Measurements from ENCODE around the gene TEX22. TPM values are rescaled to one million over a fixed set of nuclear protein-coding genes. Genes with fewer than 3 reads are reported as not detected.

Gene TEX22
- total and polyA plus RNA-seq, 2 donors: 0.85 to 1.2 TPM

GRCh38 chr14:105427936-105428485, 29.7 kb downstream of the TEX22 start:
- Histone ChIP-seq H3K27ac (ENCODE audit: low read depth in 1 of 2, low read length in 1 of 2) (peak overlapping the region in 1 of 2 donors; percentile 72), H3K27me3 (ENCODE audit: control insufficient read depth in 2 of 2, insufficient read depth in 1 of 2, low read length in 1 of 2) (no peaks in the 10 kb centered on the region), H3K36me3 (ENCODE audit: control insufficient read depth in 2 of 2, insufficient read depth in 2 of 2, low read length in 1 of 2) (peaks cover 31 to 37% of the 10 kb centered on the region in 2 donors), H3K4me1 (ENCODE audit: control insufficient read depth in 2 of 2, insufficient read depth in 2 of 2, low read length in 2 of 2) (peaks cover 6 to 21% of the 10 kb centered on the region in 2 donors), H3K9me3 (ENCODE audit: control insufficient read depth in 2 of 2, insufficient read depth in 1 of 2, low read length in 1 of 2) (peaks cover 5 to 16% of the 10 kb centered on the region in 2 donors), H3K4me3 (ENCODE audit: low read length in 2 of 2) (no peak overlapping the region)
- 74% methylated on average over 9 of the region's 9 CpGs for WGBS
- DNase-seq (ENCODE audit: low read depth in 6 of 9, low spot score in 9 of 9): peak in 4 of 9 donors; percentile 43 to 60 (median 50)

GRCh38 chr14:105430042-105430441, 31.7 kb downstream of the TEX22 start:
- 98% methylated on average over 6 of the region's 6 CpGs for WGBS
- no peak for DNase-seq (ENCODE audit: low read depth in 6 of 9, low spot score in 9 of 9)
- Histone ChIP-seq H3K36me3 (ENCODE audit: control insufficient read depth in 2 of 2, insufficient read depth in 2 of 2, low read length in 1 of 2) (peaks cover 29 to 33% of the 10 kb centered on the region in 2 donors), H3K27ac (ENCODE audit: low read depth in 1 of 2, low read length in 1 of 2) (no peak overlapping the region), H3K4me1 (ENCODE audit: control insufficient read depth in 2 of 2, insufficient read depth in 2 of 2, low read length in 2 of 2) (peaks cover 6 to 21% of the 10 kb centered on the region in 2 donors), H3K27me3 (ENCODE audit: control insufficient read depth in 2 of 2, insufficient read depth in 1 of 2, low read length in 1 of 2) (no peaks in the 10 kb centered on the region), H3K9me3 (ENCODE audit: control insufficient read depth in 2 of 2, insufficient read depth in 1 of 2, low read length in 1 of 2) (peaks cover 5 to 17% of the 10 kb centered on the region in 2 donors), H3K4me3 (ENCODE audit: low read length in 2 of 2) (no peak overlapping the region)

- no peak overlapping the region for H3K4me3 ChIP-seq (ENCODE audit: low read length in 2 of 2)
- H3K27ac ChIP-seq (ENCODE audit: low read depth in 1 of 2, low read length in 1 of 2): no peak overlapping the region
- no peak for DNase-seq (ENCODE audit: low read depth in 6 of 9, low spot score in 9 of 9)
- peaks cover 25 to 28% of the 10 kb centered on the region in 2 donors for H3K36me3 ChIP-seq (ENCODE audit: control insufficient read depth in 2 of 2, insufficient read depth in 2 of 2, low read length in 1 of 2)
- H3K4me1 ChIP-seq (ENCODE audit: control insufficient read depth in 2 of 2, insufficient read depth in 2 of 2, low read length in 2 of 2): peaks cover 6 to 21% of the 10 kb centered on the region in 2 donors
- no peaks in the 10 kb centered on the region for H3K27me3 ChIP-seq (ENCODE audit: control insufficient read depth in 2 of 2, insufficient read depth in 1 of 2, low read length in 1 of 2)
- 84% methylated on average over 9 of the region's 9 CpGs for WGBS
- peaks cover 5 to 21% of the 10 kb centered on the region in 2 donors for H3K9me3 ChIP-seq (ENCODE audit: control insufficient read depth in 2 of 2, insufficient read depth in 1 of 2, low read length in 1 of 2)
Measured at GRCh38 chr14:105430565-105430964, 32.2 kb downstream of the TEX22 start.

GRCh38 chr14:105431256-105431655, 32.9 kb downstream of the TEX22 start:
- 97% methylated on average over 1 of the region's 1 CpG for WGBS
- H3K9me3 ChIP-seq (ENCODE audit: control insufficient read depth in 2 of 2, insufficient read depth in 1 of 2, low read length in 1 of 2): peaks cover 5 to 21% of the 10 kb centered on the region in 2 donors
- H3K27ac ChIP-seq (ENCODE audit: low read depth in 1 of 2, low read length in 1 of 2): no peak overlapping the region
- H3K4me1 ChIP-seq (ENCODE audit: control insufficient read depth in 2 of 2, insufficient read depth in 2 of 2, low read length in 2 of 2): peaks cover 6 to 21% of the 10 kb centered on the region in 2 donors
- no peak for DNase-seq (ENCODE audit: low read depth in 6 of 9, low spot score in 9 of 9)
- H3K36me3 ChIP-seq (ENCODE audit: control insufficient read depth in 2 of 2, insufficient read depth in 2 of 2, low read length in 1 of 2): peaks cover 21 to 24% of the 10 kb centered on the region in 2 donors
- H3K27me3 ChIP-seq (ENCODE audit: control insufficient read depth in 2 of 2, insufficient read depth in 1 of 2, low read length in 1 of 2): no peaks in the 10 kb centered on the region
- no peak overlapping the region for H3K4me3 ChIP-seq (ENCODE audit: low read length in 2 of 2)

- no peak for DNase-seq (ENCODE audit: low read depth in 6 of 9, low spot score in 9 of 9)
- Histone ChIP-seq H3K4me3 (ENCODE audit: low read length in 2 of 2) (no peak overlapping the region), H3K36me3 (ENCODE audit: control insufficient read depth in 2 of 2, insufficient read depth in 2 of 2, low read length in 1 of 2) (peaks cover 18 to 24% of the 10 kb centered on the region in 2 donors), H3K9me3 (ENCODE audit: control insufficient read depth in 2 of 2, insufficient read depth in 1 of 2, low read length in 1 of 2) (peaks cover 2 to 21% of the 10 kb centered on the region in 2 donors), H3K27ac (ENCODE audit: low read depth in 1 of 2, low read length in 1 of 2) (no peak overlapping the region), H3K27me3 (ENCODE audit: control insufficient read depth in 2 of 2, insufficient read depth in 1 of 2, low read length in 1 of 2) (no peaks in the 10 kb centered on the region), H3K4me1 (ENCODE audit: control insufficient read depth in 2 of 2, insufficient read depth in 2 of 2, low read length in 2 of 2) (peaks cover 0 to 11% of the 10 kb centered on the region in 2 donors)
- 97% methylated on average over 12 of the region's 12 CpGs for WGBS
Measured at GRCh38 chr14:105432657-105433056, 34.3 kb downstream of the TEX22 start.

- no peak overlapping the region for H3K4me3 ChIP-seq (ENCODE audit: low read length in 2 of 2)
- H3K27ac ChIP-seq (ENCODE audit: low read depth in 1 of 2, low read length in 1 of 2): no peak overlapping the region
- WGBS: 94% methylated on average over 17 of the region's 17 CpGs
- peaks cover 18 to 27% of the 10 kb centered on the region in 2 donors for H3K36me3 ChIP-seq (ENCODE audit: control insufficient read depth in 2 of 2, insufficient read depth in 2 of 2, low read length in 1 of 2)
- no peaks in the 10 kb centered on the region for H3K27me3 ChIP-seq (ENCODE audit: control insufficient read depth in 2 of 2, insufficient read depth in 1 of 2, low read length in 1 of 2)
- H3K9me3 ChIP-seq (ENCODE audit: control insufficient read depth in 2 of 2, insufficient read depth in 1 of 2, low read length in 1 of 2): peaks cover 2 to 19% of the 10 kb centered on the region in 2 donors
- H3K4me1 ChIP-seq (ENCODE audit: control insufficient read depth in 2 of 2, insufficient read depth in 2 of 2, low read length in 2 of 2): peaks cover 0 to 6% of the 10 kb centered on the region in 2 donors
- DNase-seq (ENCODE audit: low read depth in 6 of 9, low spot score in 9 of 9): no peak
Measured at GRCh38 chr14:105433161-105433605, 34.8 kb downstream of the TEX22 start.

GRCh38 chr14:105436402-105436801, 38.1 kb downstream of the TEX22 start:
- Histone ChIP-seq H3K4me3 (ENCODE audit: low read length in 2 of 2) (no peak overlapping the region), H3K36me3 (ENCODE audit: control insufficient read depth in 2 of 2, insufficient read depth in 2 of 2, low read length in 1 of 2) (peaks cover 25 to 47% of the 10 kb centered on the region in 2 donors), H3K4me1 (ENCODE audit: control insufficient read depth in 2 of 2, insufficient read depth in 2 of 2, low read length in 2 of 2) (no peaks in the 10 kb centered on the region), H3K9me3 (ENCODE audit: control insufficient read depth in 2 of 2, insufficient read depth in 1 of 2, low read length in 1 of 2) (peaks cover 2 to 19% of the 10 kb centered on the region in 2 donors), H3K27me3 (ENCODE audit: control insufficient read depth in 2 of 2, insufficient read depth in 1 of 2, low read length in 1 of 2) (no peaks in the 10 kb centered on the region), H3K27ac (ENCODE audit: low read depth in 1 of 2, low read length in 1 of 2) (no peak overlapping the region)
- 98% methylated on average over 12 of the region's 12 CpGs for WGBS
- DNase-seq (ENCODE audit: low read depth in 6 of 9, low spot score in 9 of 9): no peak

- no peak for DNase-seq (ENCODE audit: low read depth in 6 of 9, low spot score in 9 of 9)
Measured at GRCh38 chr14:105436891-105437722, 38.8 kb downstream of the TEX22 start.

More at GRCh38 chr14:105436891-105437722, 38.8 kb downstream of the TEX22 start:
- Histone ChIP-seq H3K9me3 (ENCODE audit: control insufficient read depth in 2 of 2, insufficient read depth in 1 of 2, low read length in 1 of 2) (peaks cover 2 to 16% of the 10 kb centered on the region in 2 donors), H3K27me3 (ENCODE audit: control insufficient read depth in 2 of 2, insufficient read depth in 1 of 2, low read length in 1 of 2) (no peaks in the 10 kb centered on the region), H3K36me3 (ENCODE audit: control insufficient read depth in 2 of 2, insufficient read depth in 2 of 2, low read length in 1 of 2) (peaks cover 28 to 46% of the 10 kb centered on the region in 2 donors), H3K4me3 (ENCODE audit: low read length in 2 of 2) (no peak overlapping the region), H3K27ac (ENCODE audit: low read depth in 1 of 2, low read length in 1 of 2) (no peak overlapping the region), H3K4me1 (ENCODE audit: control insufficient read depth in 2 of 2, insufficient read depth in 2 of 2, low read length in 2 of 2) (no peaks in the 10 kb centered on the region)
- WGBS: 93% methylated on average over 31 of the region's 31 CpGs
